Prostate gland (tissue), 2 donors: ENCODE measurements around the gene SLC27A1.

Experiments
- POLR2A ChIP-seq: fragments of 450-650 bp; IDR thresholded peaks from one replicate; pipeline ENCODE4 v1.6.1; 2016; ENCODE audit warnings: antibody characterized with exemption, mild to moderate bottlenecking
- POLR2AphosphoS5 ChIP-seq: sonication (generic); formaldehyde crosslinking; IDR thresholded peaks from one replicate; pipeline ENCODE4 v1.6.1; 2017; ENCODE audit warnings: antibody characterized with exemption
- TF ChIP-seq, protein P1 (sequence below), 4 experiments: fragments of 200-600 bp in 2 of 4; fragments of 450-650 bp in 2 of 4; sonication (generic) in 2 of 4; IDR thresholded peaks; 1 replicate in 3 of 4; 2 replicates in 1 of 4; pipeline ENCODE4 v1.5.1; 2016 to 2019; ENCODE audit warnings: antibody characterized with exemption in 4 of 4, mild to moderate bottlenecking in 2 of 4, moderate library complexity in 2 of 4

DNA sequence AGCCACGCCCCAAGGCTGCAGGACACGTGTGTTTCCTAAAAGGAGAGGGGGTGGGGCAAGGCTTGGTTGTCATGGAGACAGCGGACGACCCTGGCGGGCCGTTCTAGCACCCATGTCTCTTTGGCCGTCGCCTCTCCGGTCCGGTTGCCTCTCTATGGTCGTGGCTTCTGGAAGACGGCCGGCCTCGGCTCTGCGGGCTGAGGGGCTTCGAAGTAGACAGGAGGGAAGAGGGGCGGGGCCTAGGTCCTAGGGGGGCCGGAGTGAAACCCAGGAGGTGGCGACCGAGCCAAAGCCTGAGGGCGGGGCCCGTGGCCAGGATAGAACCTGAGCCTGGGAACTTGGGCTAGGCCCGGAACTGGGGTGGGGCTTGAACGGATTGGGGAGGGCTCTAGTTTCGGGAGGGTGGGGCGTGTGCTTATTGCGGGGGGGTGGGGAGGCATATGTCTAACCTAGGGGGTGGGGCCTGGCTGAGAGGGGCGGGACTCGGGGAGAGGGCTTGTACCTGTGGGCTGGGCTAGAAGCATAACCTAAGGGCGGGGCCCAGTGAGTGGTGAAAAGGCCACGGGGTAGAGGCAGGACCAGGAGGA, 750 bp upstream of the SLC27A1 start:
- TF ChIP-seq, protein P1, sequence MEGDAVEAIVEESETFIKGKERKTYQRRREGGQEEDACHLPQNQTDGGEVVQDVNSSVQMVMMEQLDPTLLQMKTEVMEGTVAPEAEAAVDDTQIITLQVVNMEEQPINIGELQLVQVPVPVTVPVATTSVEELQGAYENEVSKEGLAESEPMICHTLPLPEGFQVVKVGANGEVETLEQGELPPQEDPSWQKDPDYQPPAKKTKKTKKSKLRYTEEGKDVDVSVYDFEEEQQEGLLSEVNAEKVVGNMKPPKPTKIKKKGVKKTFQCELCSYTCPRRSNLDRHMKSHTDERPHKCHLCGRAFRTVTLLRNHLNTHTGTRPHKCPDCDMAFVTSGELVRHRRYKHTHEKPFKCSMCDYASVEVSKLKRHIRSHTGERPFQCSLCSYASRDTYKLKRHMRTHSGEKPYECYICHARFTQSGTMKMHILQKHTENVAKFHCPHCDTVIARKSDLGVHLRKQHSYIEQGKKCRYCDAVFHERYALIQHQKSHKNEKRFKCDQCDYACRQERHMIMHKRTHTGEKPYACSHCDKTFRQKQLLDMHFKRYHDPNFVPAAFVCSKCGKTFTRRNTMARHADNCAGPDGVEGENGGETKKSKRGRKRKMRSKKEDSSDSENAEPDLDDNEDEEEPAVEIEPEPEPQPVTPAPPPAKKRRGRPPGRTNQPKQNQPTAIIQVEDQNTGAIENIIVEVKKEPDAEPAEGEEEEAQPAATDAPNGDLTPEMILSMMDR (IDR thresholded peaks at IDR 0.05): peak in 1 of 4 experiments; percentile 17
- TF ChIP-seq POLR2A (peak; percentile 56), POLR2AphosphoS5 (peak; percentile 76)
